GM18951 (cell line): ENCODE measurements around the gene SANBR.
"Not testable (repeated sequence)": the region's sequence is repeated elsewhere in the genome, so short reads cannot be mapped to it uniquely, and the experiment has no call there.

ENCODE experiments used
- POLR2A ChIP-seq: IDR thresholded peaks from 4 replicates; pipeline ENCODE4 v1.6.1; 2011; ENCODE audit warnings: mild to moderate bottlenecking; ENCODE audit not compliant: insufficient read length, insufficient read depth; ENCODE audit errors: extremely low read depth
- in situ Hi-C: fragments of 300-500 bp; cut with MboI; formaldehyde crosslinking; loops from one replicate; pipeline ENCODE4 v1.12.0; 2022; ENCODE audit warnings: low sequenced_read_pairs, mixed read lengths, inconsistent platforms; ENCODE audit not compliant: unreplicated experiment

The SANBR gene

DNA sequence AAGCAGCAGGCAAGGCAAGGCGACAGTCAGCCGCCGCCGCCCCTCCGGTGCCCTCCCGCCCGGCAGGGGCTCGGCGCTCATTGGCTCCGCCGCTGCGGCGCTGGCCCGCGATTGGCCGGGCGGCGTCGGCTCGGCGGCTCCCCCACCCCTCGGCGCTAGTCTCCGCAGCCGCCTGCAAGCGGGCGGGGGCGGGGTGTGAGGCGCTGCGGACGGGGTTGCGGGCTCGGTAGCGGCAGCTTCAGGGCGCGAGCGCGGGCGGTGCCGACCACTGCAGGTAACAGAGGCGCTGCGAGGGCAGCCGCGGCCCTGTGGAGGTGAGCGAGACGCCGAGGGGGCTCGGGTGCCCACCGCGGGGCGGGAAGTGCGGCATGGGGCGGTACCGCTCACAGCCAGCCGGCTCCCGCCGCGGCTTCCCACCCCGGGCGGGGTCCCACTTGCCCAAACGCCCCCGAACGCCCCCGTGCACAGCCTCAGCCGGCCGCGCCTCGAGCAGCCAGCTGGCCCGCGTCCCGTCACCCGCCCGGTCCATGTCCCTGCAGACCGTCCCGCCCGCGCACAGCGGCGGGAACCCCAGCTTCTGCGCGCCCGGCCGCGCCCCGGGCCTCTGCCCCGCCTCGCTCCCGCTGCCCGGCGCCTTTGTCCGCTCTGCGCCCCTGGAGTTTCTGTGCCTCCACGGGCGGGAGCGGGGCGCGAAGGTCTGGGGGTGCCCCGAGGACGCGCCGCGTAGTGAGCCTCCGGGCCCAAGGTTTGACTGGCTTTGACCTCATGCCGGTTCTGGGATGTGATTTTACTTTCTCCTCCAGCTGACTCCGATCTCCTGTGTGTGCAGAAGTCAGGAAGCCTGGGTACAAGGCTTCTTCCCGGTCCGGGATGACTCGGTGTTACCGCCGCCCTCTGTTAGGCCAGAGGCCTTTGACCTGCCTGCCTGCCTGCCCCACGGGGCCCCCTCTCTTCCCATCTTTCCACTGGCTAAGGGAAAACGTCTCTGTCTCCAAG is at the start of gene SANBR:
Gene SANBR (plus strand): TSS at position 158 of the 996 bp plus-strand sequence. CDS start 4,480 bp downstream, outside the sequence.
- TF ChIP-seq POLR2A = peak; percentile 70

GRCh38 chr2:61015976-61016375 is 49.7 kb upstream of the SANBR start:
- in situ Hi-C loops = no loop called here
- TF ChIP-seq POLR2A = no peak

More for the DNA sequence above, at the start of gene SANBR:
- in situ Hi-C loops = no loop called here

- no peak for TF ChIP-seq POLR2A
- in situ Hi-C loops = no loop called here
These were observed 49.2 kb upstream of the SANBR start for GRCh38 chr2:61016392-61017002.

GRCh38 chr2:61017003-61017555 is 48.6 kb upstream of the SANBR start:
- peak; percentile 66 for TF ChIP-seq POLR2A
- in situ Hi-C loops = no loop called here

- in situ Hi-C loops = no loop called here
- TF ChIP-seq POLR2A = peak; percentile 68
These were observed 47.9 kb upstream of the SANBR start, which contains the start of the genes PEX13 and PUS10 for GRCh38 chr2:61017556-61018317. Gene PEX13, plus strand, starts transcription at chr2:61017720. Its CDS starts 40 bp downstream, at chr2:61017760. Gene PUS10, minus strand, starts transcription at chr2:61018255. Its CDS starts 6,365 bp downstream, at chr2:61011890.

DNA sequence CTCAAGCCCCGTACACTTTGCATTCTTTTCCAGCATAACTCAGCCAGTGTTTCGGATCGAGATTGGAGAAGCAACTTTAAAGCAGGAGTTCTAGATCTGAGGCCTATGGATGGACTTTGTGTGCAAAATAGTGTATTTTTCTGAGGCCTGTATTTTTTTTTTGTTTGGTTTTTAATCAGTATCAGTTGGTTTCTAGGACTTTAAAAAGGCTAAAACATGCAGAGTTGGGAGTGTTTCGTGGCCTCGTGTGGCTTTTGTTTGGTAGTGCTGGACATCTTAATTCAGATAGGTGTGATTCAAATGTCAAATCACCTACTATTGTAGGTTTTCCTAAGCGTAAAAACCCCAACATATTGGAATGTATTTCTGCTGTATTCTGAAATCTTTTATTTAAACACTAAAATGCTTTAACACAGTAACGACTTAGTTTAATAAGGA is 47.3 kb upstream of the SANBR start:
- in situ Hi-C loops = no loop called here
- TF ChIP-seq POLR2A = no peak

- no peak for TF ChIP-seq POLR2A
These were observed 46.9 kb upstream of the SANBR start for GRCh38 chr2:61018798-61019197.

GRCh38 chr2:61021228-61021660 is 44.4 kb upstream of the SANBR start:
- no peak for TF ChIP-seq POLR2A
- in situ Hi-C loops = no loop called here

More at GRCh38 chr2:61018798-61019197, 46.9 kb upstream of the SANBR start:
- in situ Hi-C loops = no loop called here

- in situ Hi-C loops = no loop called here
- TF ChIP-seq POLR2A = no peak
These were observed 42.0 kb upstream of the SANBR start for GRCh38 chr2:61023670-61024069.

GRCh38 chr2:61029533-61029932 is 36.1 kb upstream of the SANBR start:
- in situ Hi-C loops = no loop called here
- TF ChIP-seq POLR2A = no peak

- in situ Hi-C loops = not testable (repeated sequence)
These were observed 31.1 kb upstream of the SANBR start for GRCh38 chr2:61034592-61034991.

DNA sequence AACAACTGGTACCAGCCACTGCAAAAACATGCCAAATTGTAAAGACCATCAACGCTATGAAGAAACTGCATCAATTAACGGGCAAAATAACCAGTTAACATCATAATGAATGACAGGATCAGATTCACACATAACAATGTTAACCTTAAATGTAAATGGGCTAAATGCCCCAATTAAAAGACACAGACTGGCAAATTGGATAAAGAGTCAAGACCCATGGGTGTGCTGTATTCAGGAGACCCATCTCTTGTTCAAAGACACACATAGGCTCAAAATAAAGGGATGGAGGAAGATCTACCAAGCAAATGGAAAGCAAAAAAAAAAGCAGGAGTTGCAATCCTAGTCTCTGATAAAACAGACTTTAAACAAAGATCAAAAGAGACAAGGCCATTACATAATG is 29.0 kb upstream of the SANBR start:
- in situ Hi-C loops = not testable (repeated sequence)

GRCh38 chr2:61042807-61043206 is 22.9 kb upstream of the SANBR start:
- TF ChIP-seq POLR2A = no peak
- in situ Hi-C loops = no loop called here
